HL-60 (cell line): Measurements from ENCODE around the gene JARID2.

Source experiments
- CTCF ChIP-seq: IDR thresholded peaks from one replicate; pipeline ENCODE4 v1.5.1; 2011; ENCODE audit warnings: low read length, control low read depth, inconsistent platforms; ENCODE audit not compliant: insufficient read depth
- POLR2AphosphoS5 ChIP-seq: IDR thresholded peaks from 2 replicates; pipeline ENCODE4 v1.6.1; 2012; ENCODE audit warnings: low read depth
- SPI1 ChIP-seq: IDR thresholded peaks from 2 replicates; pipeline ENCODE4 v1.6.1; 2012; ENCODE audit warnings: low read depth, mild to moderate bottlenecking, borderline replicate concordance

GRCh38 chr6:15386110-15386755 lies 140.4 kb downstream of the JARID2 start:
- TF ChIP-seq SPI1 (no peak), CTCF (no peak), POLR2AphosphoS5 (no peak)
